Measurements from ENCODE around the gene LPIN2. TPM values are rescaled to one million over a fixed set of nuclear protein-coding genes. Genes with fewer than 3 reads are reported as not detected.

LPIN2 gene
- total and polyA plus RNA-seq, 5 donors from 2014 or later, result 39.3 to 61.2 (median 48.2) TPM

- peak in 2 of 3 donors; percentile 58 to 73 for DNase-seq
- peak overlapping the region; percentile 83 for H3K27ac ChIP-seq (ENCODE audit: insufficient read depth, low read length, poor library complexity, severe bottlenecking)
- H3K9me3 Mint-ChIP-seq, result no peaks in the 10 kb centered on the region
- H3K27me3 Mint-ChIP-seq, result no peaks in the 10 kb centered on the region
- peaks cover 59% of the 10 kb centered on the region for H3K4me1 ChIP-seq (ENCODE audit: control insufficient read depth, insufficient read depth, low read length, poor library complexity, severe bottlenecking)
- H3K4me3 Mint-ChIP-seq, result peak overlapping the region; percentile 89 to 94 (median 92)
- no peaks in the 10 kb centered on the region for H3K36me3 ChIP-seq (ENCODE audit: control insufficient read depth, insufficient read depth, low read length)
- no peaks in the 10 kb centered on the region for H3K9me3 ChIP-seq (ENCODE audit: control insufficient read depth in 2 of 2, low read length in 2 of 2)
- H3K36me3 Mint-ChIP-seq, result peaks cover under 1% of the 10 kb centered on the region
- no peaks in the 10 kb centered on the region for H3K27me3 ChIP-seq (ENCODE audit: control insufficient read depth, insufficient read depth, low read length)
- H3K4me1 Mint-ChIP-seq, result peaks cover 34 to 62% (median 47%) of the 10 kb centered on the region in 4 donors
- H3K4me3 ChIP-seq (ENCODE audit: low read depth, low read length), result peak overlapping the region; percentile 98
- H3K27ac Mint-ChIP-seq, result peak overlapping the region; percentile 90 to 95 (median 91)
- ATAC-seq (ENCODE audit: low read depth in 2 of 2), result peak; percentile 12 to 37
Measured at GRCh38 chr18:2982452-2983269, 30.3 kb downstream of the LPIN2 start.

GRCh38 chr18:2982022-2982421, 30.9 kb downstream of the LPIN2 start:
- H3K4me1 Mint-ChIP-seq, result peaks cover 41 to 68% (median 53%) of the 10 kb centered on the region in 4 donors
- Histone ChIP-seq H3K27me3 (ENCODE audit: control insufficient read depth, insufficient read depth, low read length) (no peaks in the 10 kb centered on the region), H3K36me3 (ENCODE audit: control insufficient read depth, insufficient read depth, low read length) (no peaks in the 10 kb centered on the region), H3K27ac (ENCODE audit: insufficient read depth, low read length, poor library complexity, severe bottlenecking) (peak overlapping the region; percentile 83), H3K4me3 (ENCODE audit: low read depth, low read length) (peak overlapping the region; percentile 98), H3K4me1 (ENCODE audit: control insufficient read depth, insufficient read depth, low read length, poor library complexity, severe bottlenecking) (peaks cover 65% of the 10 kb centered on the region), H3K9me3 (ENCODE audit: control insufficient read depth in 2 of 2, low read length in 2 of 2) (no peaks in the 10 kb centered on the region)
- H3K9me3 Mint-ChIP-seq, result no peaks in the 10 kb centered on the region
- H3K4me3 Mint-ChIP-seq, result peak overlapping the region; percentile 89 to 94 (median 92)
- H3K36me3 Mint-ChIP-seq, result peaks cover 5% of the 10 kb centered on the region
- no peaks in the 10 kb centered on the region for H3K27me3 Mint-ChIP-seq
- H3K27ac Mint-ChIP-seq, result peak overlapping the region; percentile 86 to 97 (median 91)
- ATAC-seq (ENCODE audit: low read depth in 2 of 2), result no peak
- no peak for DNase-seq

- H3K4me1 ChIP-seq (ENCODE audit: control insufficient read depth, insufficient read depth, low read length, poor library complexity, severe bottlenecking), result peaks cover 73% of the 10 kb centered on the region
- Mint-ChIP-seq H3K36me3 (peaks cover 10% of the 10 kb centered on the region), H3K4me1 (peaks cover 47 to 76% (median 59%) of the 10 kb centered on the region in 4 donors), H3K27ac (peak overlapping the region; percentile 86 to 97 (median 91)), H3K27me3 (no peaks in the 10 kb centered on the region), H3K4me3 (peak overlapping the region; percentile 89 to 94 (median 92)), H3K9me3 (no peaks in the 10 kb centered on the region)
- peak overlapping the region; percentile 83 for H3K27ac ChIP-seq (ENCODE audit: insufficient read depth, low read length, poor library complexity, severe bottlenecking)
- DNase-seq (peak in 1 of 3 donors; percentile 48), ATAC-seq (ENCODE audit: low read depth in 2 of 2) (peak in 1 of 2 donors; percentile 13)
- H3K4me3 ChIP-seq (ENCODE audit: low read depth, low read length), result peak overlapping the region; percentile 98
- H3K27me3 ChIP-seq (ENCODE audit: control insufficient read depth, insufficient read depth, low read length), result no peaks in the 10 kb centered on the region
- H3K9me3 ChIP-seq (ENCODE audit: control insufficient read depth in 2 of 2, low read length in 2 of 2), result no peaks in the 10 kb centered on the region
- H3K36me3 ChIP-seq (ENCODE audit: control insufficient read depth, insufficient read depth, low read length), result no peaks in the 10 kb centered on the region
Measured at GRCh38 chr18:2981212-2981728, 31.7 kb downstream of the LPIN2 start.

GRCh38 chr18:2979871-2980790, 32.8 kb downstream of the LPIN2 start:
- ATAC-seq (ENCODE audit: low read depth in 2 of 2), result peak; percentile 48 to 55
- Mint-ChIP-seq H3K36me3 (peaks cover 18% of the 10 kb centered on the region), H3K27me3 (no peaks in the 10 kb centered on the region), H3K9me3 (no peaks in the 10 kb centered on the region), H3K4me1 (peaks cover 47 to 81% (median 64%) of the 10 kb centered on the region in 4 donors), H3K4me3 (peak overlapping the region; percentile 89 to 94 (median 92)), H3K27ac (peak overlapping the region; percentile 86 to 97 (median 91))
- Histone ChIP-seq H3K4me3 (ENCODE audit: low read depth, low read length) (peak overlapping the region; percentile 98), H3K27me3 (ENCODE audit: control insufficient read depth, insufficient read depth, low read length) (no peaks in the 10 kb centered on the region), H3K36me3 (ENCODE audit: control insufficient read depth, insufficient read depth, low read length) (peaks cover 1% of the 10 kb centered on the region), H3K9me3 (ENCODE audit: control insufficient read depth in 2 of 2, low read length in 2 of 2) (no peaks in the 10 kb centered on the region), H3K4me1 (ENCODE audit: control insufficient read depth, insufficient read depth, low read length, poor library complexity, severe bottlenecking) (peaks cover 79% of the 10 kb centered on the region), H3K27ac (ENCODE audit: insufficient read depth, low read length, poor library complexity, severe bottlenecking) (peak overlapping the region; percentile 83)
- DNase-seq, result peak in 1 of 3 donors; percentile 58

- peak overlapping the region; percentile 83 for H3K27ac ChIP-seq (ENCODE audit: insufficient read depth, low read length, poor library complexity, severe bottlenecking)
- peak overlapping the region; percentile 86 to 97 (median 91) for H3K27ac Mint-ChIP-seq
- H3K27me3 ChIP-seq (ENCODE audit: control insufficient read depth, insufficient read depth, low read length), result no peaks in the 10 kb centered on the region
- no peaks in the 10 kb centered on the region for H3K9me3 Mint-ChIP-seq
- no peaks in the 10 kb centered on the region for H3K27me3 Mint-ChIP-seq
- DNase-seq (no peak), ATAC-seq (ENCODE audit: low read depth in 2 of 2) (no peak)
- no peaks in the 10 kb centered on the region for H3K9me3 ChIP-seq (ENCODE audit: control insufficient read depth in 2 of 2, low read length in 2 of 2)
- H3K4me3 Mint-ChIP-seq, result peak overlapping the region; percentile 89 to 94 (median 92)
- H3K36me3 Mint-ChIP-seq, result peaks cover 18% of the 10 kb centered on the region
- H3K36me3 ChIP-seq (ENCODE audit: control insufficient read depth, insufficient read depth, low read length), result peaks cover 10% of the 10 kb centered on the region
- peaks cover 46 to 81% (median 64%) of the 10 kb centered on the region in 4 donors for H3K4me1 Mint-ChIP-seq
- H3K4me1 ChIP-seq (ENCODE audit: control insufficient read depth, insufficient read depth, low read length, poor library complexity, severe bottlenecking), result peaks cover 80% of the 10 kb centered on the region
- H3K4me3 ChIP-seq (ENCODE audit: low read depth, low read length), result peak overlapping the region; percentile 98
Measured at GRCh38 chr18:2979129-2979528, 33.8 kb downstream of the LPIN2 start.

- peaks cover 77% of the 10 kb centered on the region for H3K4me1 ChIP-seq (ENCODE audit: control insufficient read depth, insufficient read depth, low read length, poor library complexity, severe bottlenecking)
- ATAC-seq (ENCODE audit: low read depth in 2 of 2) (peak in 1 of 2 donors; percentile 4), DNase-seq (peak in 1 of 3 donors; percentile 21)
- H3K9me3 Mint-ChIP-seq, result no peaks in the 10 kb centered on the region
- no peaks in the 10 kb centered on the region for H3K27me3 Mint-ChIP-seq
- peak overlapping the region; percentile 86 to 97 (median 91) for H3K27ac Mint-ChIP-seq
- peaks cover 18% of the 10 kb centered on the region for H3K36me3 Mint-ChIP-seq
- peaks cover 41 to 81% (median 63%) of the 10 kb centered on the region in 4 donors for H3K4me1 Mint-ChIP-seq
- H3K27ac ChIP-seq (ENCODE audit: insufficient read depth, low read length, poor library complexity, severe bottlenecking), result peak overlapping the region; percentile 83
- H3K36me3 ChIP-seq (ENCODE audit: control insufficient read depth, insufficient read depth, low read length), result peaks cover 10% of the 10 kb centered on the region
- H3K27me3 ChIP-seq (ENCODE audit: control insufficient read depth, insufficient read depth, low read length), result no peaks in the 10 kb centered on the region
- peak overlapping the region; percentile 89 to 94 (median 92) for H3K4me3 Mint-ChIP-seq
- H3K9me3 ChIP-seq (ENCODE audit: control insufficient read depth in 2 of 2, low read length in 2 of 2), result no peaks in the 10 kb centered on the region
- peak overlapping the region; percentile 98 for H3K4me3 ChIP-seq (ENCODE audit: low read depth, low read length)
Measured at GRCh38 chr18:2978661-2979106, 34.3 kb downstream of the LPIN2 start.

- Mint-ChIP-seq H3K9me3 (no peaks in the 10 kb centered on the region), H3K27ac (peak overlapping the region; percentile 86 to 97 (median 91)), H3K27me3 (no peaks in the 10 kb centered on the region), H3K4me3 (peak overlapping the region; percentile 89 to 94 (median 92)), H3K4me1 (peaks cover 41 to 81% (median 64%) of the 10 kb centered on the region in 4 donors), H3K36me3 (peaks cover 21% of the 10 kb centered on the region)
- Histone ChIP-seq H3K27me3 (ENCODE audit: control insufficient read depth, insufficient read depth, low read length) (no peaks in the 10 kb centered on the region), H3K4me1 (ENCODE audit: control insufficient read depth, insufficient read depth, low read length, poor library complexity, severe bottlenecking) (peaks cover 76% of the 10 kb centered on the region), H3K4me3 (ENCODE audit: low read depth, low read length) (peak overlapping the region; percentile 98), H3K27ac (ENCODE audit: insufficient read depth, low read length, poor library complexity, severe bottlenecking) (peak overlapping the region; percentile 83), H3K9me3 (ENCODE audit: control insufficient read depth in 2 of 2, low read length in 2 of 2) (no peaks in the 10 kb centered on the region), H3K36me3 (ENCODE audit: control insufficient read depth, insufficient read depth, low read length) (peaks cover 10% of the 10 kb centered on the region)
- ATAC-seq (ENCODE audit: low read depth in 2 of 2) (no peak), DNase-seq (no peak)
Measured at GRCh38 chr18:2978208-2978607, 34.7 kb downstream of the LPIN2 start.
